K562 (cell line): ENCODE results near the gene EMC10. TPM values are rescaled to one million over a fixed set of nuclear protein-coding genes. Genes with fewer than 3 reads are reported as not detected.

Experiments
- CBX3 ChIP-seq, 2 experiments: IDR thresholded peaks; 1 replicate in 1 of 2; 2 replicates in 1 of 2; pipeline ENCODE4 v1.6.1; 2012; ENCODE audit warnings: inconsistent platforms in 2 of 2, low read length in 2 of 2, borderline replicate concordance in 1 of 2, control low read depth in 1 of 2
- CTCF ChIP-seq, 3 experiments: IDR thresholded peaks in 2 of 3; conservative IDR thresholded peaks in 1 of 3; 2 replicates each; pipeline ENCODE4 v1.5.1; 2011 to 2012; ENCODE audit warnings: low read length in 3 of 3, mild to moderate bottlenecking in 3 of 3, control low read depth in 2 of 3, improper control_type of control experiment in 1 of 3, inconsistent platforms in 1 of 3, low read depth in 1 of 3, mixed read lengths in 1 of 3, moderate library complexity in 1 of 3; ENCODE audit not compliant: insufficient read depth in 2 of 3
- DLX4 ChIP-seq: fragments of 250-450 bp; sonication (Bioruptor Pico); IDR thresholded peaks from 2 replicates; pipeline ENCODE4 v1.6.1; 2021; ENCODE audit warnings: mild to moderate bottlenecking
- ETV1 ChIP-seq: fragments of 450-650 bp; conservative IDR thresholded peaks from 2 replicates; pipeline ENCODE4 v1.6.1; 2016; ENCODE audit warnings: missing genetic modification characterization, control low read depth, low read depth, missing compliant biosample characterization
- GTF2A2 ChIP-seq: IDR thresholded peaks from 2 replicates; pipeline ENCODE4 v1.6.1; 2016; ENCODE audit warnings: mild to moderate bottlenecking, missing genetic modification characterization, missing compliant biosample characterization
- HES1 ChIP-seq: fragments of 450-650 bp; IDR thresholded peaks from 2 replicates; pipeline ENCODE4 v1.6.1; 2016; ENCODE audit warnings: low read depth, mild to moderate bottlenecking, moderate library complexity
- HMGN3 ChIP-seq: IDR thresholded peaks from 2 replicates; pipeline ENCODE4 v1.6.1; 2011; ENCODE audit warnings: borderline replicate concordance, low read depth, mild to moderate bottlenecking, mixed read lengths, low read length; ENCODE audit not compliant: insufficient read length; ENCODE audit errors: extremely low read depth
- KAT8 ChIP-seq: fragments of 450-650 bp; IDR thresholded peaks from 2 replicates; pipeline ENCODE4 v1.6.1; 2016; ENCODE audit warnings: low read depth, mild to moderate bottlenecking
- MYNN ChIP-seq, 2 experiments: sonication (generic); formaldehyde crosslinking in 1 of 2; IDR thresholded peaks; 2 replicates each; pipeline versions ENCODE4 v1.5.0 to v1.6.1; 2016 to 2020; ENCODE audit warnings: antibody characterized with exemption in 1 of 2, missing genetic modification reagents in 1 of 2
- NFXL1 ChIP-seq: fragments of 450-650 bp; formaldehyde crosslinking; IDR thresholded peaks from 2 replicates; pipeline ENCODE4 v1.4.0; 2021; ENCODE audit warnings: mild to moderate bottlenecking
- PTBP1 ChIP-seq: fragments of 200-400 bp; formaldehyde crosslinking; IDR thresholded peaks from 2 replicates; pipeline ENCODE4 v1.6.1; 2017; ENCODE audit warnings: low read depth, low read length
- RBM17 ChIP-seq: fragments of 200-400 bp; formaldehyde crosslinking; IDR thresholded peaks from 2 replicates; pipeline ENCODE4 v1.6.1; 2017; ENCODE audit warnings: low read depth, mild to moderate bottlenecking, low read length, borderline replicate concordance
- SMARCC2 ChIP-seq: fragments of 450-650 bp; IDR thresholded peaks from 2 replicates; pipeline ENCODE4 v1.6.1; 2017; ENCODE audit warnings: antibody characterized with exemption, moderate library complexity, mild to moderate bottlenecking, low read depth
- SNRNP70 ChIP-seq: fragments of 200-400 bp; formaldehyde crosslinking; optimal IDR thresholded peaks from 2 replicates; pipeline ENCODE3; 2017; ENCODE audit warnings: low read depth, low read length
- TBP ChIP-seq: optimal IDR thresholded peaks from 2 replicates; pipeline ENCODE3; 2011; ENCODE audit warnings: low read depth, low read length, improper control_type of control experiment
- ZBTB26 ChIP-seq: fragments of 450-650 bp; formaldehyde crosslinking; IDR thresholded peaks from 2 replicates; pipeline ENCODE4 v1.4.0; 2022; ENCODE audit warnings: missing genetic modification characterization
- ZKSCAN3 ChIP-seq: fragments of 250-450 bp; sonication (Bioruptor Pico); IDR thresholded peaks from 2 replicates; pipeline ENCODE4 v1.4.0; 2020
- ZNF165 ChIP-seq: fragments of 250-450 bp; sonication (Bioruptor Pico); IDR thresholded peaks from 2 replicates; pipeline ENCODE4 v1.4.0; 2020; ENCODE audit warnings: borderline replicate concordance
- ZNF609 ChIP-seq: sonication (generic); formaldehyde crosslinking; IDR thresholded peaks from 2 replicates; pipeline ENCODE4 v1.8.1; 2023; ENCODE audit warnings: missing genetic modification reagents, mild to moderate bottlenecking, borderline replicate concordance
- polyA plus RNA-seq, 8 experiments: library from polyadenylated mRNA; depleted of rRNA in 4 of 8; stranded (reverse) in 5 of 8; unstranded in 3 of 8; fragments of >200 nt; fragmentation: Nextera tagmentation in 2 of 8; fragmentation: Illumina TruSeq in 1 of 8; extraction: Ambion mirVana in 2 of 8; extraction: Trizol in 1 of 8; gene quantifications; 2 replicates each; pipeline versions ENCODE4 v1.2.1 to v1.2.3, GENCODE V29; 2011 to 2014; ENCODE audit warnings: inconsistent platforms in 1 of 8, missing spikeins in 1 of 8
- total RNA-seq, 7 experiments: library from RNA; depleted of rRNA in 6 of 7; stranded (reverse); fragments of >200 nt in 6 of 7; fragmentation: Illumina TruSeq in 2 of 7; extraction: Trizol in 2 of 7; gene quantifications; 2 replicates each; pipeline versions ENCODE4 v1.2.1 to v1.2.3, GENCODE V29; 2011 to 2021; ENCODE audit warnings: low replicate concordance in 1 of 7

Gene EMC10
- total and polyA plus RNA-seq, 9 of the 15 experiments (the other 6 are each of a cell fraction or from before 2014, with no cell fraction given) = 1.4 to 46.0 (median 13.1) TPM

- TF ChIP-seq ZNF609 (CRISPR knock-in tag) (no peak), PTBP1 (no peak), TBP (no peak), ZNF165 (CRISPR knock-in tag) (no peak), RBM17 (no peak), ZKSCAN3 (CRISPR knock-in tag) (no peak), MYNN (IDR thresholded peaks at IDR 0.05) (no peak), MYNN (CRISPR knock-in tag; IDR thresholded peaks at IDR 0.05) (no peak), SMARCC2 (no peak), HES1 (no peak), NFXL1 (no peak), GTF2A2 (no peak), KAT8 (no peak), HMGN3 (no peak), ZBTB26 (no peak), DLX4 (CRISPR knock-in tag) (no peak), ETV1 (tag) (no peak), CTCF (IDR thresholded peaks at IDR 0.05 in 2 of 3, conservative IDR thresholded peaks at IDR 0.05 in 1 of 3; ENCODE audit: insufficient read depth in 2 of 3, low read depth in 1 of 3, low read length in 3 of 3) (peak; percentile 70 to 98 (median 83)), SNRNP70 (no peak), CBX3 (IDR thresholded peaks at IDR 0.05; ENCODE audit: borderline replicate concordance in 1 of 2, low read length in 2 of 2) (peak in 1 of 2 experiments; percentile 98; a peak in 2 of 3 replicates)
Measured at GRCh38 chr19:50486823-50487515, 10.7 kb downstream of the EMC10 start (continued).
